Stimulated activated CD8-positive, alpha-beta memory T cell treated with anti-CD3 and anti-CD28 coated beads, Interleukin-15, amount 100 ng/mL, for 24 hours (primary cell): ENCODE data around the gene PTPRZ1.

Experiments
- DNase-seq: peaks from one replicate; pipeline ENCODE4 v3.0.0-alpha.2; 2020; ENCODE audit warnings: low read depth

PTPRZ1 gene

GRCh38 chr7:121954803-121955202 is 81.8 kb downstream of the PTPRZ1 start:
- no peak for DNase-seq

- DNase-seq = no peak
These were observed 84.7 kb downstream of the PTPRZ1 start for GRCh38 chr7:121957626-121958025.

GRCh38 chr7:121960678-121961077 is 87.7 kb downstream of the PTPRZ1 start:
- no peak for DNase-seq

- DNase-seq = no peak
These were observed 88.3 kb downstream of the PTPRZ1 start for GRCh38 chr7:121961089-121961867.

GRCh38 chr7:121966276-121966934 is 93.4 kb downstream of the PTPRZ1 start:
- no peak for DNase-seq

GRCh38 chr7:121966935-121967332 is 94.0 kb downstream of the PTPRZ1 start:
- no peak for DNase-seq

- DNase-seq = no peak
These were observed 112.6 kb downstream of the PTPRZ1 start for GRCh38 chr7:121985476-121986030.

- DNase-seq = no peak
These were observed 119.1 kb downstream of the PTPRZ1 start for GRCh38 chr7:121992068-121992467.

GRCh38 chr7:121994625-121995410 is 121.9 kb downstream of the PTPRZ1 start:
- DNase-seq = no peak

GRCh38 chr7:122006687-122007086 is 133.7 kb downstream of the PTPRZ1 start:
- DNase-seq = no peak

- DNase-seq = no peak
These were observed 137.2 kb downstream of the PTPRZ1 start for GRCh38 chr7:122010116-122010515.

GRCh38 chr7:122013065-122013464 is 140.1 kb downstream of the PTPRZ1 start:
- no peak for DNase-seq

GRCh38 chr7:122013630-122014029 is 140.7 kb downstream of the PTPRZ1 start:
- DNase-seq = no peak

GRCh38 chr7:122014697-122015096 is 141.7 kb downstream of the PTPRZ1 start:
- no peak for DNase-seq

GRCh38 chr7:122018032-122018431 is 145.1 kb downstream of the PTPRZ1 start:
- no peak for DNase-seq

GRCh38 chr7:122027058-122027457 is 154.1 kb downstream of the PTPRZ1 start:
- no peak for DNase-seq

- DNase-seq = no peak
These were observed 160.7 kb downstream of the PTPRZ1 start for GRCh38 chr7:122033641-122034040.

- no peak for DNase-seq
These were observed 162.9 kb downstream of the PTPRZ1 start for GRCh38 chr7:122035876-122036275.

GRCh38 chr7:122038134-122038533 is 165.2 kb downstream of the PTPRZ1 start:
- no peak for DNase-seq

- DNase-seq = no peak
These were observed 165.9 kb downstream of the PTPRZ1 start for GRCh38 chr7:122038904-122039303.

GRCh38 chr7:122040147-122040546 is 167.2 kb downstream of the PTPRZ1 start:
- DNase-seq = no peak

GRCh38 chr7:122046402-122046801 is 173.4 kb downstream of the PTPRZ1 start:
- DNase-seq = no peak

GRCh38 chr7:122054393-122054792 is 181.4 kb downstream of the PTPRZ1 start:
- no peak for DNase-seq
